HepG2 (cell line): Measurements from ENCODE around the gene SELENOV.

Source experiments
- CEBPB ChIP-seq: IDR thresholded peaks from 2 replicates; pipeline ENCODE4 v1.6.1; 2011; ENCODE audit warnings: low read depth, low read length, improper control_type of control experiment, borderline replicate concordance
- HMG20A ChIP-seq: IDR thresholded peaks from 2 replicates; pipeline ENCODE4 v1.6.1; 2016; ENCODE audit warnings: borderline replicate concordance
- HOXA7 ChIP-seq: sonication (generic); formaldehyde crosslinking; IDR thresholded peaks from 2 replicates; pipeline ENCODE4 v1.8.1; 2022; ENCODE audit warnings: mild to moderate bottlenecking, missing genetic modification reagents, moderate library complexity
- MIER2 ChIP-seq: IDR thresholded peaks from 2 replicates; pipeline ENCODE4 v1.6.1; 2016; ENCODE audit warnings: missing biosample characterization, missing genetic modification reagents
- NCOA1 ChIP-seq: sonication (generic); formaldehyde crosslinking; IDR thresholded peaks from 2 replicates; pipeline ENCODE4 v1.9.0; 2021; ENCODE audit warnings: missing genetic modification reagents
- POLR2A ChIP-seq, 2 experiments: IDR thresholded peaks; 2 replicates each; pipeline ENCODE4 v1.6.1; 2011; ENCODE audit warnings: low read depth in 2 of 2, low read length in 2 of 2, mild to moderate bottlenecking in 1 of 2, moderate library complexity in 1 of 2; ENCODE audit not compliant: insufficient read depth in 1 of 2
- RELA ChIP-seq: sonication (generic); formaldehyde crosslinking; IDR thresholded peaks from 2 replicates; pipeline ENCODE4 v1.4.0; 2020; ENCODE audit warnings: missing genetic modification reagents
- REST ChIP-seq, 2 experiments: IDR thresholded peaks; 2 replicates each; pipeline ENCODE4 v1.6.1; 2011 to 2012; ENCODE audit warnings: low read length in 2 of 2, borderline replicate concordance in 1 of 2, low read depth in 1 of 2, mild to moderate bottlenecking in 1 of 2, moderate library complexity in 1 of 2
- SETDB1 ChIP-seq: sonication (generic); formaldehyde crosslinking; IDR thresholded peaks from 2 replicates; pipeline ENCODE4 v1.5.1; 2020; ENCODE audit warnings: missing genetic modification reagents, mild to moderate bottlenecking, borderline replicate concordance
- TAF1 ChIP-seq: sonication (generic); formaldehyde crosslinking; IDR thresholded peaks from 2 replicates; pipeline ENCODE4 v1.4.0; 2020; ENCODE audit warnings: missing genetic modification reagents
- ZKSCAN1 ChIP-seq: fragments of 150-350 bp; IDR thresholded peaks from 2 replicates; pipeline ENCODE4 v1.6.1; 2014; ENCODE audit warnings: low read length
- ZNF512 ChIP-seq: sonication (generic); formaldehyde crosslinking; IDR thresholded peaks from 2 replicates; pipeline ENCODE4 v1.4.0; 2020; ENCODE audit warnings: mild to moderate bottlenecking, missing genetic modification reagents
- TF ChIP-seq, protein P1 (sequence below): sonication (generic); formaldehyde crosslinking; IDR thresholded peaks from 2 replicates; pipeline ENCODE4 v1.5.0; 2020; ENCODE audit warnings: mild to moderate bottlenecking, missing genetic modification reagents, moderate library complexity

GRCh38 chr19:39518975-39519374 lies 4.0 kb downstream of the SELENOV start:
- TF ChIP-seq MIER2 (CRISPR knock-in tag): no peak
- no peak for TF ChIP-seq ZKSCAN1
- no peak for TF ChIP-seq CEBPB
- no peak for TF ChIP-seq POLR2A (IDR thresholded peaks at IDR 0.05; ENCODE audit: insufficient read depth in 1 of 2, low read depth in 2 of 2, low read length in 2 of 2)
- no peak for TF ChIP-seq REST (IDR thresholded peaks at IDR 0.05; ENCODE audit: borderline replicate concordance in 1 of 2, low read depth in 1 of 2, low read length in 2 of 2)
- no peak for TF ChIP-seq RELA (CRISPR knock-in tag)
- TF ChIP-seq TAF1 (CRISPR knock-in tag): no peak
- TF ChIP-seq NCOA1 (CRISPR knock-in tag): no peak
- no peak for TF ChIP-seq ZNF512 (CRISPR knock-in tag)
- TF ChIP-seq, protein P1, sequence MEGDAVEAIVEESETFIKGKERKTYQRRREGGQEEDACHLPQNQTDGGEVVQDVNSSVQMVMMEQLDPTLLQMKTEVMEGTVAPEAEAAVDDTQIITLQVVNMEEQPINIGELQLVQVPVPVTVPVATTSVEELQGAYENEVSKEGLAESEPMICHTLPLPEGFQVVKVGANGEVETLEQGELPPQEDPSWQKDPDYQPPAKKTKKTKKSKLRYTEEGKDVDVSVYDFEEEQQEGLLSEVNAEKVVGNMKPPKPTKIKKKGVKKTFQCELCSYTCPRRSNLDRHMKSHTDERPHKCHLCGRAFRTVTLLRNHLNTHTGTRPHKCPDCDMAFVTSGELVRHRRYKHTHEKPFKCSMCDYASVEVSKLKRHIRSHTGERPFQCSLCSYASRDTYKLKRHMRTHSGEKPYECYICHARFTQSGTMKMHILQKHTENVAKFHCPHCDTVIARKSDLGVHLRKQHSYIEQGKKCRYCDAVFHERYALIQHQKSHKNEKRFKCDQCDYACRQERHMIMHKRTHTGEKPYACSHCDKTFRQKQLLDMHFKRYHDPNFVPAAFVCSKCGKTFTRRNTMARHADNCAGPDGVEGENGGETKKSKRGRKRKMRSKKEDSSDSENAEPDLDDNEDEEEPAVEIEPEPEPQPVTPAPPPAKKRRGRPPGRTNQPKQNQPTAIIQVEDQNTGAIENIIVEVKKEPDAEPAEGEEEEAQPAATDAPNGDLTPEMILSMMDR: no peak
- no peak for TF ChIP-seq HOXA7 (CRISPR knock-in tag)
- TF ChIP-seq HMG20A: no peak
- no peak for TF ChIP-seq SETDB1 (CRISPR knock-in tag)
